K562 (cell line): ENCODE data around the gene B4GALNT3. TPM values are rescaled to one million over a fixed set of nuclear protein-coding genes. Genes with fewer than 3 reads are reported as not detected.

Experiments used
- ATAC-seq: fragments of 200-7000 bp; cut with Tn5 transposase; 3 replicates; pipeline ENCODE4 v1.9.1; 2020; ENCODE audit warnings: moderate library complexity
- BruUV-seq: library from RNA; stranded (reverse); fragments of 400-500 nt; replicated peaks from 2 replicates; lab custom pipeline; 2021; lab: Mats Ljungman, UMichigan
- CTCF ChIA-PET: fragments of 300-600 bp; formaldehyde crosslinking; extraction: SDS; loops from one replicate; lab custom pipeline; 2021; ENCODE audit warnings: low intra/inter-chr PET ratio; lab: Yijun Ruan, JAX
- POLR2A ChIA-PET: fragments of 300-600, 350-650 bp; sonication (Branson Sonifier 250); formaldehyde crosslinking; extraction: SDS; loops from one replicate; lab custom pipeline; 2021; ENCODE audit warnings: antibody characterized with exemption, inconsistent platforms; lab: Yijun Ruan, JAX
- DNase-seq, 4 experiments: peaks; one replicate each; pipeline versions ENCODE4 v3.0.0 to v3.0.0-alpha.2; 2011 to 2018; ENCODE audit warnings: low spot score in 3 of 4, mixed read lengths in 3 of 4; ENCODE audit errors: extremely low read depth in 1 of 4
- FAIRE-seq: peaks from 2 replicates; lab custom pipeline; 2011; peaks lifted over from hg19 to GRCh38; lab: Jason Lieb, UNC
- H2AFZ ChIP-seq: 2 replicates; pipeline ENCODE4 v1.6.0; 2011; ENCODE audit warnings: low read depth, low read length, control low read depth, inconsistent platforms
- H3K27ac ChIP-seq: fragments of 200-600 bp; 3 replicates; pipeline ENCODE4 v1.8.0; 2011; ENCODE audit warnings: low read depth, mild to moderate bottlenecking, control low read depth, inconsistent platforms, low read length, moderate library complexity, mixed read lengths; ENCODE audit errors: extremely low read depth
- H3K27me3 ChIP-seq, 2 experiments: fragments of 300-600 bp in 1 of 2; 2 replicates in 1 of 2; 3 replicates in 1 of 2; pipeline versions ENCODE4 v1.6.0 to v1.8.0; 2011; ENCODE audit warnings: inconsistent platforms in 2 of 2, low read length in 2 of 2, mild to moderate bottlenecking in 1 of 2, mixed read lengths in 1 of 2, moderate library complexity in 1 of 2; ENCODE audit not compliant: control insufficient read depth in 2 of 2, insufficient read depth in 2 of 2
- H3K36me3 ChIP-seq: fragments of 300-600 bp; 3 replicates; pipeline ENCODE4 v1.8.0; 2011; ENCODE audit warnings: mild to moderate bottlenecking, low read length, inconsistent platforms; ENCODE audit not compliant: control insufficient read depth, insufficient read depth
- H3K4me1 ChIP-seq, 2 experiments: fragments of 200-600 bp in 1 of 2; replicated peaks in 1 of 2; 2 replicates in 1 of 2; 3 replicates in 1 of 2; pipeline versions ENCODE4 v1.5.1 to v1.8.0; 2011; ENCODE audit warnings: inconsistent platforms in 2 of 2, low read length in 2 of 2, mild to moderate bottlenecking in 1 of 2, mixed read lengths in 1 of 2, moderate library complexity in 1 of 2; ENCODE audit not compliant: control insufficient read depth in 2 of 2, insufficient read depth in 2 of 2
- H3K4me2 ChIP-seq: 2 replicates; pipeline ENCODE4 v1.6.1; 2011; ENCODE audit warnings: low read length, control low read depth, inconsistent platforms, mixed read lengths; ENCODE audit not compliant: insufficient read depth
- H3K4me3 ChIP-seq: fragments of 200-600 bp; sonication (generic), shearing (Covaris generic); 2 replicates; pipeline ENCODE4 v1.5.1; 2016; ENCODE audit warnings: control low read depth, inconsistent platforms
- H3K79me2 ChIP-seq: fragments of 200-600 bp; 3 replicates; pipeline ENCODE4 v1.8.0; 2011; ENCODE audit warnings: low read length, inconsistent platforms; ENCODE audit not compliant: control insufficient read depth, insufficient read depth
- H3K9ac ChIP-seq, 2 experiments: 2 replicates each; pipeline versions ENCODE4 v1.6.0 to v1.6.1; 2011; ENCODE audit warnings: low read depth in 2 of 2, low read length in 2 of 2, control low read depth in 1 of 2, inconsistent platforms in 1 of 2, mild to moderate bottlenecking in 1 of 2, mixed read lengths in 1 of 2; ENCODE audit not compliant: insufficient read depth in 1 of 2
- H3K9me1 ChIP-seq: one replicate; pipeline ENCODE4 v1.6.0; 2011; ENCODE audit warnings: inconsistent platforms, mild to moderate bottlenecking, low read length, moderate library complexity; ENCODE audit not compliant: control insufficient read depth, insufficient read depth
- H3K9me3 ChIP-seq: replicated peaks from 2 replicates; pipeline ENCODE4 v1.5.1; 2011; ENCODE audit warnings: low read depth, low read length, inconsistent platforms; ENCODE audit not compliant: control insufficient read depth, insufficient read depth
- H4K20me1 ChIP-seq: replicated peaks from 2 replicates; pipeline ENCODE4 v1.6.1; 2011; ENCODE audit warnings: low read length, inconsistent platforms, mixed read lengths; ENCODE audit not compliant: control insufficient read depth, insufficient read depth
- CREB3 ChIP-seq: fragments of 450-650 bp; conservative IDR thresholded peaks from 2 replicates; pipeline ENCODE4 v1.6.1; 2016; ENCODE audit warnings: missing genetic modification characterization, low read depth, mild to moderate bottlenecking, missing compliant biosample characterization, moderate library complexity
- GMEB1 ChIP-seq: fragments of 250-450 bp; sonication (Bioruptor Pico); IDR thresholded peaks from 2 replicates; pipeline ENCODE4 v1.4.0; 2020; ENCODE audit warnings: mild to moderate bottlenecking
- MTA2 ChIP-seq: fragments of 450-650 bp; IDR thresholded peaks from 2 replicates; pipeline ENCODE4 v1.6.1; 2016; ENCODE audit warnings: low read depth
- NFIX ChIP-seq: fragments of 250-450 bp; sonication (Bioruptor Pico); IDR thresholded peaks from 2 replicates; pipeline ENCODE4 v1.4.0; 2020; ENCODE audit warnings: low read depth, mild to moderate bottlenecking, moderate library complexity
- POLR3A ChIP-seq: IDR thresholded peaks from 2 replicates; pipeline ENCODE4 v1.6.1; 2011; ENCODE audit warnings: borderline replicate concordance, mild to moderate bottlenecking, moderate library complexity; ENCODE audit not compliant: insufficient read length, insufficient read depth; ENCODE audit errors: extremely low read depth
- ZNF589 ChIP-seq: fragments of 200-800 bp; sonication (Bioruptor generic); IDR thresholded peaks from 2 replicates; pipeline ENCODE4 v1.6.1; 2016; ENCODE audit warnings: low read depth, missing genetic modification characterization, missing compliant biosample characterization
- WGBS: fragments of 100-300 bp; shearing (Covaris generic); methylation state at CpG from one replicate; pipeline ENCODE4 v1.1.6; 2016; ENCODE audit warnings: low coverage, mixed read lengths; ENCODE audit not compliant: insufficient coverage; ENCODE audit errors: missing lambda C conversion rate; 5-methylcytosine and 5-hydroxymethylcytosine counted together
- in situ Hi-C: fragments of 300-500 bp; cut with MboI; formaldehyde crosslinking; loops from 4 replicates; pipeline ENCODE4 v1.15.0; 2018; ENCODE audit warnings: inconsistent platforms, mixed read lengths
- intact Hi-C: fragments of 100-400 bp; cut with micrococcal nuclease; formaldehyde crosslinking; loops from 2 replicates; pipeline ENCODE4 v1.14.2; 2022
- polyA plus RNA-seq, 8 experiments: library from polyadenylated mRNA; depleted of rRNA in 4 of 8; stranded (reverse) in 5 of 8; unstranded in 3 of 8; fragments of >200 nt; fragmentation: Nextera tagmentation in 2 of 8; fragmentation: Illumina TruSeq in 1 of 8; extraction: Ambion mirVana in 2 of 8; extraction: Trizol in 1 of 8; gene quantifications; 2 replicates each; pipeline versions ENCODE4 v1.2.1 to v1.2.3, GENCODE V29; 2011 to 2014; ENCODE audit warnings: inconsistent platforms in 1 of 8, missing spikeins in 1 of 8
- total RNA-seq, 7 experiments: library from RNA; depleted of rRNA in 6 of 7; stranded (reverse); fragments of >200 nt in 6 of 7; fragmentation: Illumina TruSeq in 2 of 7; extraction: Trizol in 2 of 7; gene quantifications; 2 replicates each; pipeline versions ENCODE4 v1.2.1 to v1.2.3, GENCODE V29; 2011 to 2021; ENCODE audit warnings: low replicate concordance in 1 of 7

The B4GALNT3 gene
- total and polyA plus RNA-seq, 9 of the 15 experiments (the other 6 are each of a cell fraction or from before 2014, with no cell fraction given) = 0.04 to 0.36 (median 0.10) TPM; not detected in 6

GRCh38 chr12:449203-449602 lies 10.5 kb upstream of the B4GALNT3 start:
- H3K27me3 ChIP-seq = peaks cover 2 to 9% of the 10 kb centered on the region in 2 experiments; a peak in 1 of 5 replicates
- intact Hi-C loops = no loop called here
- no peak overlapping the region for H3K4me2 ChIP-seq
- H3K79me2 ChIP-seq = no peaks in the 10 kb centered on the region
- TF ChIP-seq ZNF589 (CRISPR knock-in tag) = no peak
- TF ChIP-seq NFIX (CRISPR knock-in tag) = no peak
- TF ChIP-seq MTA2 = no peak
- no peak for TF ChIP-seq POLR3A
- TF ChIP-seq GMEB1 (CRISPR knock-in tag) = no peak
- TF ChIP-seq CREB3 (tag) = no peak
- TF ChIP-seq, all 486 proteins: peak for 0
- H3K27ac ChIP-seq = no peak overlapping the region
- WGBS = 4% methylated on average over 4 of the region's 4 CpGs
- POLR2A ChIA-PET = no interaction called here
- ATAC-seq (no peak), DNase-seq (no peak), FAIRE-seq (no peak)
- no peak overlapping the region for H3K9ac ChIP-seq
- no TSS peak for BruUV-seq
- H2AFZ ChIP-seq = no peak overlapping the region
- in situ Hi-C loops = no loop called here
- CTCF ChIA-PET = no interaction called here
- H3K4me1 ChIP-seq = peaks cover 0 to 11% of the 10 kb centered on the region in 2 experiments; a peak in 2 of 5 replicates
- H3K9me1 ChIP-seq = no peaks in the 10 kb centered on the region
- no peaks in the 10 kb centered on the region for H3K36me3 ChIP-seq
- H4K20me1 ChIP-seq = no peaks in the 10 kb centered on the region
- no peaks in the 10 kb centered on the region; the same call in 1 of the 2 replicates for H3K9me3 ChIP-seq
- H3K4me3 ChIP-seq = no peak overlapping the region
